Measurements from ENCODE around the gene BTN2A1.

The BTN2A1 gene

GRCh38 chr6:26437550-26437949 is 20.2 kb upstream of the BTN2A1 start:
- FAIRE-seq (no peak), DNase-seq (ENCODE audit: insufficient read length) (no peak)
- TF ChIP-seq POLR2A (IDR thresholded peaks at IDR 0.05; ENCODE audit: low read depth, low read length) (no peak), POLR2AphosphoS5 (IDR thresholded peaks at IDR 0.05; ENCODE audit: low read depth, low read length) (no peak), TAF1 (IDR thresholded peaks at IDR 0.05; ENCODE audit: borderline replicate concordance, low read depth, low read length) (no peak)

- TF ChIP-seq POLR2AphosphoS5 (IDR thresholded peaks at IDR 0.05; ENCODE audit: low read depth, low read length): no peak
- TF ChIP-seq TAF1 (IDR thresholded peaks at IDR 0.05; ENCODE audit: borderline replicate concordance, low read depth, low read length): no peak
- TF ChIP-seq POLR2A (IDR thresholded peaks at IDR 0.05; ENCODE audit: low read depth, low read length): no peak
- FAIRE-seq (no peak), DNase-seq (ENCODE audit: insufficient read length) (no peak)
Measured at GRCh38 chr6:26438000-26438399, 19.8 kb upstream of the BTN2A1 start.

GRCh38 chr6:26439151-26440125 is 18.3 kb upstream of the BTN2A1 start:
- FAIRE-seq (no peak), DNase-seq (ENCODE audit: insufficient read length) (no peak)
- no peak; the same call in 1 of the 2 replicates for TF ChIP-seq POLR2A (IDR thresholded peaks at IDR 0.05; ENCODE audit: low read depth, low read length)
- TF ChIP-seq POLR2AphosphoS5 (IDR thresholded peaks at IDR 0.05; ENCODE audit: low read depth, low read length): no peak
- TF ChIP-seq TAF1 (IDR thresholded peaks at IDR 0.05; ENCODE audit: borderline replicate concordance, low read depth, low read length): no peak

GRCh38 chr6:26440977-26441358 is 16.8 kb upstream of the BTN2A1 start:
- TF ChIP-seq TAF1 (IDR thresholded peaks at IDR 0.05; ENCODE audit: borderline replicate concordance, low read depth, low read length) (no peak), POLR2A (IDR thresholded peaks at IDR 0.05; ENCODE audit: low read depth, low read length) (no peak), POLR2AphosphoS5 (IDR thresholded peaks at IDR 0.05; ENCODE audit: low read depth, low read length) (no peak)
- FAIRE-seq (no peak), DNase-seq (ENCODE audit: insufficient read length) (no peak)

GRCh38 chr6:26441977-26442376 is 15.8 kb upstream of the BTN2A1 start:
- TF ChIP-seq POLR2A (IDR thresholded peaks at IDR 0.05; ENCODE audit: low read depth, low read length) (no peak), POLR2AphosphoS5 (IDR thresholded peaks at IDR 0.05; ENCODE audit: low read depth, low read length) (no peak), TAF1 (IDR thresholded peaks at IDR 0.05; ENCODE audit: borderline replicate concordance, low read depth, low read length) (no peak)
- FAIRE-seq (no peak), DNase-seq (ENCODE audit: insufficient read length) (no peak)

GRCh38 chr6:26445934-26446667 is 11.7 kb upstream of the BTN2A1 start:
- peak; percentile 83 for FAIRE-seq
- no peak for TF ChIP-seq POLR2AphosphoS5 (IDR thresholded peaks at IDR 0.05; ENCODE audit: low read depth, low read length)
- no peak for TF ChIP-seq TAF1 (IDR thresholded peaks at IDR 0.05; ENCODE audit: borderline replicate concordance, low read depth, low read length)
- TF ChIP-seq POLR2A (IDR thresholded peaks at IDR 0.05; ENCODE audit: low read depth, low read length): no peak
- peak; percentile 34 for DNase-seq (ENCODE audit: insufficient read length)

- FAIRE-seq (no peak), DNase-seq (ENCODE audit: insufficient read length) (no peak)
- no peak for TF ChIP-seq TAF1 (IDR thresholded peaks at IDR 0.05; ENCODE audit: borderline replicate concordance, low read depth, low read length)
- no peak for TF ChIP-seq POLR2AphosphoS5 (IDR thresholded peaks at IDR 0.05; ENCODE audit: low read depth, low read length)
- no peak for TF ChIP-seq POLR2A (IDR thresholded peaks at IDR 0.05; ENCODE audit: low read depth, low read length)
Measured at GRCh38 chr6:26447257-26447656, 10.5 kb upstream of the BTN2A1 start.

- DNase-seq (ENCODE audit: insufficient read length): no peak
- no peak for FAIRE-seq
- TF ChIP-seq TAF1 (IDR thresholded peaks at IDR 0.05; ENCODE audit: borderline replicate concordance, low read depth, low read length) (no peak), POLR2AphosphoS5 (IDR thresholded peaks at IDR 0.05; ENCODE audit: low read depth, low read length) (no peak)
Measured at GRCh38 chr6:26450240-26450639, 7.5 kb upstream of the BTN2A1 start.

- DNase-seq (ENCODE audit: insufficient read length): no peak
- no peak for FAIRE-seq
- TF ChIP-seq POLR2A (IDR thresholded peaks at IDR 0.05; ENCODE audit: low read depth, low read length) (no peak), POLR2AphosphoS5 (IDR thresholded peaks at IDR 0.05; ENCODE audit: low read depth, low read length) (no peak), TAF1 (IDR thresholded peaks at IDR 0.05; ENCODE audit: borderline replicate concordance, low read depth, low read length) (no peak)
Measured at GRCh38 chr6:26452631-26453235, 5.0 kb upstream of the BTN2A1 start.

GRCh38 chr6:26454631-26455030 is 3.1 kb upstream of the BTN2A1 start:
- TF ChIP-seq POLR2AphosphoS5 (IDR thresholded peaks at IDR 0.05; ENCODE audit: low read depth, low read length) (no peak), POLR2A (IDR thresholded peaks at IDR 0.05; ENCODE audit: low read depth, low read length) (no peak), TAF1 (IDR thresholded peaks at IDR 0.05; ENCODE audit: borderline replicate concordance, low read depth, low read length) (no peak)
- FAIRE-seq (no peak), DNase-seq (ENCODE audit: insufficient read length) (no peak)

- DNase-seq (ENCODE audit: insufficient read length) (no peak), FAIRE-seq (no peak)
- TF ChIP-seq TAF1 (IDR thresholded peaks at IDR 0.05; ENCODE audit: borderline replicate concordance, low read depth, low read length): no peak
- TF ChIP-seq POLR2AphosphoS5 (IDR thresholded peaks at IDR 0.05; ENCODE audit: low read depth, low read length): no peak
- TF ChIP-seq POLR2A (IDR thresholded peaks at IDR 0.05; ENCODE audit: low read depth, low read length): no peak
Measured at GRCh38 chr6:26455357-26455970, 2.3 kb upstream of the BTN2A1 start.
